DMS153 treated with DMSO at 0.1 percent for 48 hours (cell line): ENCODE data around the gene MVK.
A peak's percentile ranks its signal among the peaks of the same experiment; 100 is the strongest.

Source experiments
- DNase-seq: peaks from one replicate; lab custom pipeline; 2025; ENCODE audit not compliant: unreplicated experiment; lab: John Stamatoyannopoulos, UW

The MVK gene

DNA sequence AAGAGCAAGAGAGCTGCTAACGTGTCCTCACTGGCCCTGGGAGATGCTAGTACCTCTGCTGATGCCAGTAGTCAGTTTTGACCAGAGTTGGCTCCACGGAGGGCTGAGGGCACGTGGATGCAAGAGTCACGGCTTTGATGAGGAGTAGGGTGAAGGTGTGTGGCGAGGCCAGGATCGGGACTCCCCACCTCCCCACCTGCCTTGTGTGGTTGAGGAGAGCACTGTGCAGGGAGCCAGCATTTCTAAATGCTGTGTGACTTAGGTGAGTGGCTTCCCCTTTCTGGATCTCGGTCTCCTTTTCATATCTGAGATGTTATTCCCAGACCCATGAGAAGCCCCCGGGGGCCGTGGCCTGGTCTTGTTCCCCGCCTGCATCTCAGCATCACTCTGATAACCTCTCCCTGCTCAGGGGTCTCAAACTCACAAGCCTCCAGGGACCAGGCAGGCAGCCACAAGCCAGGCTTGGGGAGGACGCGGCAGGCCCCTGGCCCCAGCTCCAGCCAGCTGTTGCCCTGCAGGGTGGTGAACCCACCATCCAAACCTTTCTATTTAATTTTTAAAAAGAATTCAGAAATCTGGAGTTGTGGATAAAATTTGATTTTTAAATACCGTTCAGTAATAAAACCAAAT lies 32.1 kb downstream of the MVK start:
- no peak for DNase-seq

DNA sequence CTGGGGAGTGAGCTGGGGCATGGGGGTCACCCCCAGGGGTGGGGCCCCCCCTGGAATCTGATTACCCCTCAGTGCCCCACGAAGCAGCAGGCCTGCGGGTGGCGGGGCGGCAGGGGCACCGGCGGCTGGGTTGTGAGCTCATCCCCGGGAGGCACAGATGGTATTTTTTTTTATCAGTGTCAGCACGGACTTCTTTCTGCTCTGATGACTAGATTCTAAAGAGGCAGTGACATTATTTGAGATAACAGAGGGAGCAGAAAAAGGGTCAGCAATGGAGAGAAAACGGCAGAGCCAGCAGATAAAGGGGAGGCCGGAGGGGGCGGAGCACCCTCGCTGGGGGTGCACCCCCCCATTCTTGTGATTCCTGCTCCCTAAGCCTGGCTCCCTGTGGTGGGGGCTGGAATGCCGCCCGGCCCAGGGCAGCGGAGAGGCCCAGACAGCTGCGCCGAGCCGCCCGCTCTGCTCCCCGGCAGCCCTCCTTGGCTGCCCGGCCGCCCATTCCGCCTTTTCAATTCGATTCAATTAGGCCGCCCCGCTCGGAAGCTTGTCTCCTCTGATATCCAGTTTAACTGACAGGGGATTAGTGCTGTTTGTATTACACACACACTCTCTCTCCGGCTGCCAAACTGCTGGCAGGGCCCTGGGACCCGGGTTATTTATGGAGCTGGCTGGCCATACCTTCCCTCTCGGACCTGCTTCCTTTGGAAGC lies 32.9 kb downstream of the MVK start:
- DNase-seq, result peak; percentile 11

DNA sequence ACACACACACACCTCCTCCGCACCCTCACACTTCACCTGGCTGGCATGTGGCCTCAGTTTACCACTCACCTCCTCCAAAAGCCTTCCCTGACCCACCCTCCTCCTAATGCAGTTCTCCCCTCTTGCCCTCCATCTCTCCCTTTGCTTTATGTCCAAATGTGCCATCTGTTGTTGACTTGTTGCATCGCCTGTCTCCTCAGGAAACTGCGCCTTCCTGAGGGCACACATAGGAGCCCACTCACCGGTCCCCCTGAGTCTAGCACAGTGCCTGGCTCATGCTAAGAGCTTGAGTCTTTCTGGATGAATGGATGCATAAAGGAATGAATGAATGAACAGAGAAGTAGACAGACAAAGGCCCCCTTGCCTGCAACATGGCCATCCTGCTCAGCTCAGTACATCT lies 34.0 kb downstream of the MVK start:
- DNase-seq, result no peak

DNA sequence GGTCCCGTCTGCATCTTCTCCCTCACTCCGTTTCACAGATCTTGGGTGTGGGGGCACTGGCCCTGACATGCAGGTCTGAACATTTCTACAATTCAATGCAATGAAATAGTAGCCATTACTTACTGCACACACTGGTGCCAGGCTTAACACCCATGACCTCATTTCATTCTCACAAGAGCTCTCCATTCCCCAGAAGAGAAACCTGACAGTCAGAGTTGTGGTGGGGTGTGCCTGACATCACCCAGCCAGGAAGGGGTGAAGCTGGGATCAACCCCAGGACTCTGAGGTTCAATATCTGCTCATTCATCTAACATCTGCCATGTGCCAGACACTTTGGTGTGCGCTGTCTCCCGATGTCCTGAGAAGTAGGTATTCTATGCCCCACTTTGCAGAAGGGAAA lies 34.7 kb downstream of the MVK start:
- DNase-seq, result no peak

DNA sequence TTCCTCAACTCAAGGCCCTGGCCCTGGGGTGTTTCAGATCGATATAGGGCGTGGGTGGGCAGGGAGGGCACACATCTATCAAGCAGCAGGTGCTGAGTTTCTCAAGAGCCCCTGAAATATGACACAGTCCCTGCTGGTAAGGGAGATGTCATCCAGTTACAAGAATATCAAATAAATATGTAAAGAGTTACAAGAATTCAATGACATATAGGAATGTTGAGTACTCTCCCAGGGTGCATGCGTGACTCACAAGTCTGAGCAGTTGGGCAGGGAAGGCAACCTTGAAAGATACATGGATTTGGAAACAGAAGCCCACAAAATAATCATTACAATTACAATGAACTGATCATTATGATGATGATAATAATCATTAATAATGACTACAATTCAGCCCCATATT lies 35.2 kb downstream of the MVK start:
- no peak for DNase-seq

DNA sequence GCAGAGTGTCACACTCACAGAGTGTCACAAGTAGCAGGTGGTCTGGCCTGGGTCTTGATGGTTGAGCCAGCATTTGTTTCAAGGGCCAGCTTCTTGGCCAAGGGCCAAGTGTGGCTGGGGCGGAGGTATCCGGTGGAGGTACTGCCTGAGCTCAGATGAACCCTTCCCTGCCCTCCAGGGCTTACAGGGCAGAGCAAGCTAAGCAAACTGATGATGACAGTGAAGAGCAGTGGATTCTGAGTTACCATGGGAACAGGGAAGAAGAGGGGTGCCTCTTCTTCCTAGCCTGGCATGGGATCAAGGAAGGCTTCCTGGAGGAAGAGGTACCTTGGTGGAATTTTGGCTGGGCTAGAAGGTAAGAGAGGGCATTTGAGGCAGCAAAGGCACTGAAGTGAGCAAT lies 35.7 kb downstream of the MVK start:
- DNase-seq, result no peak

DNA sequence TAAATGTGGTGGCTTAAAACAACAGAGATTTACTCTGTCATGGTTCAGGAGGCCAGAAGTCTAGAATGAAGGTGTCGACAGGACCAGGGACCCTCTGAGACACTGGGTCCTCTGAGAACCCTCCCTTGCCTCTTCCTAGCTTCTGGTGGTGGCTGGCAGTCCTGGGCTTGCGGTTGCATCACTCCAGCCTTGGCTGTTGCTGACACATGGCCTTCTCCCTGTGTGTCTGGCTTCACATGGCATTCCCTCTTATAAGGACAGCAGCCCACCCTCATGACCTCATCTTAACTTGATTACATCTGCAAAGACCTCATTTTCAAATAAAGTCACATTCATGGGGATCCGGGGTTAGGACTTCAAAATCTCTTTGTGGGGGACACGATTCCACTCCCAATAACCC lies 36.9 kb downstream of the MVK start:
- DNase-seq, result no peak

DNA sequence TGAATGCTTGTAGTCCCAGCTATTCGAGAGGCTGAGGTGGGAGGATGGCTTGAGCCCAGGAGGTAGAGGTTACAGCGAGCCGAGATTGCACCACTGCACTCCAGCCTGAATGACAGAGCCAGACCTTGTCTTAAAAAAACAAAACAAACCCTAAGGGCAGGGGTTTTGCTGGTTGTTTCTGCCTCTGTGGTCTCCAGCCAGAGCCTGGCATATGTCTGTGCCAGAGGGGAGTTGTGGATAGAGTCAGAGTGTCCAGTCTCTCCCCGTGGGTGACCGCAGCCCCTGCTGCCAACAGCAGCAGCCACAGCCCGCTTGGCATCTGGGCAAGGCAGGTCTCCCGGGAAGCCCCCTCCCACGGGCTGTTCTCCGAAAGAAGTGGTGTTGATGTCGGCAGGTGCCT lies 37.6 kb downstream of the MVK start:
- no peak for DNase-seq

DNA sequence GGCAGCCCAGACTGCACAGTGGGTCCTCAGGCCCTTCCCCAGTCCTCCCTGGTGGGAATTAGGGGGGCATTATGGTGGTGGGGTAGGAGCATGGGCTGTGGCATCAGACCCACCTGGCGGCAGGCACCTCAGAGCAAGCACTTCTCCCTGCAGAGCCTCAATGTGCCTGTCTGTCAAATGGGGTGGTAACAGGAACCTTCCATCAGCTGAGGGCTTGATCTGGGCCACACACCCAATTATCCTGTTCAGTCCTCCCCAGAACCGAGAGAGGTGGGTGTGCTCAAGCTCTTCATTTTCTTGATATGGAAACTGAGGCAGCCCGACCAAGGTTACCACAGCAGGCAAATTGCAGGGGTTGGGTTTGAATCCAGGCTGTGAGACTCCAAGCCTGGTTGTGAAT lies 38.4 kb downstream of the MVK start:
- no peak for DNase-seq

DNA sequence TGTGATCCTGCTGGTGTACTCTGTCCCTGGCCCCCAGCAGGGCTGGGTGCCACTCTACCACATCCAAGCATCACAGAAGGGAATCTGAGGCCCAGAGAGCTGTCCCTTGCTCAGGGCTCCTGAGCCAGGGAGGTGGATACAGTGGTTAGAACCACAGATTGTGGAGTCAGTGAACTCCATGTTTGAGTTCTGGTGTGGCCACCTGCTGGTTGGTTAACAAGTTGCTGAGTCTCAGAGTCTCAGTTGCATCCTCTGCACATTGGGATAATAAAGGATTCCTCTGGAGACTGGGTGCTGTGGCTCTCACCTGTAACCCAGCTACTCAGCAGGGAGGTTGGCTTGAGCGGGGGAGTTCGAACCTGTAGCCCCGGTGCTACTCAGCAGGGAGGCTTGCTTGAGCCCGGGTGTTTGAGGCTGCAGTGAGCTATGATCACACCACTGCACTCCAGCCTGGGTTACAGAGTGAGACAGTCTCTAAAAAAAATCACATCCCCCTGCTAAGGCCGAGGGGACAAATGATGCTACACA lies 39.4 kb downstream of the MVK start:
- DNase-seq, result no peak

DNA sequence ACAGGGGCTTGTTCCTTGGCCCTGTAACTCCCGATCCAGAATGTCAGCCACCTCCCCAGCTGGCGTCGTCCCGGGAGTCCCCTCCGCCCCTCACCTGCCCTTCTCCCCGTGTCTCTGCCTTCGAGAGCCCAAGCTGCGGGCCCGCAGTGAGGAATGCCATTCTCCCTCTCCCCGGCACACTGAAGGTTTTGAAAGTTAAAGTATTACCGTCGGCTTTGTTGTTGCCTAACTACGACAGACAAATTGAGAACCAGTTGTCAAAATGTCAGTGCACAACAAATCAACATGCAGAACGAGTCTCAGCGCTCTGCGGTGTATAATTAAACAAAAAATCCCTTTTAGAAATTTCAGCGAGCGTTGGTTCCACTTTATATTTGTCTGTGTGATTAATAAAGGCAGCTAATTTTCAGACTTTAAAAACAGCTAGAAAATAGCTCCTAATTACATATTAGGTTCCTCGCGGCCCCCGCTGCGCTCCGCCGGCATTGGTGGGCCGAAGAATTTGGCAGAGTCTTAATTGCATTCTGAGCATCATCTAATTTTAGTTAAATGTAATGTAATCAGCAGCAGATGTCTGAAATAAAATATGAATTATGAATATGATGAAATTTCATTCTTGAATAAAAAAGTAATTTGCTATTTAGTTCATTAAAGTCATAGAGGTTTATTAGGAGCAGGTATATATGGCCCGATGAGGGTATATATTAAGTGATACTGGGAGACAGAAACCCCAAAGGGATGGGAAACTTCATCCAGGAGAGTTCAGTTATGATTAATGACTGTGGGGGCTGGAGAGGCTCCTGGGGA lies 40.3 kb downstream of the MVK start:
- DNase-seq, result no peak

DNA sequence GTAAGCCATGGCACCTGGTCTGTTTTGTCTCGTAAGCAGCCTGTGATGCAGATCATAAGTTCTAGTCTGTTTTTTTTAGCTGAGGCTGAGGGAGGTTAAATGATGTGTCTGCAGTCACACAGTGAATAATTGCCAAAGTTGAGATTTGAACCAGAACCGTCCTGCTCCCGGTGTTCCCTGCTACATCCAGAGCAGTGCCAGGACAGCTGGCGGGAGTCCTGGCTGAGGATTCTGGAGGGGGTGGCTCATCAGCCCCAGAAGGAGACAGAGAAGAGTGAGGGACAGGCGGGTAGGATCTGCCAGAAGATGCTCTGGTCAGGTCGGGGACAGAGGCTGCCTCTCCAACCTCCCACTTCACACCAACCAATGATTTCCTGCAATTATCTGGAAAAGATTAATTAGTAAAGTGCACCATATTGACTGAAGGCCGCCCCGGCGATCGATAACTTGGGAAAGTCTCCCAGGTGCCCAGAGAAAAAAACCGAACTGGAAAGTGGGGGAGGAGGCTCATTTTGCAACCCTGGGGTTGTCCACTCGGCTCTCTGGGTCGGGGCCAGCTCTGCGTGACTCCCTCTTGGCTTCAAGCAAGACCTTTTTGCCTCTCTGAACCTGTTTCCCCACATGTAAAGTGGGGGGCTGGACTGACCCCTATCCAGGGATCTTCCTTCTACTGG lies 42.1 kb downstream of the MVK start:
- no peak for DNase-seq

DNA sequence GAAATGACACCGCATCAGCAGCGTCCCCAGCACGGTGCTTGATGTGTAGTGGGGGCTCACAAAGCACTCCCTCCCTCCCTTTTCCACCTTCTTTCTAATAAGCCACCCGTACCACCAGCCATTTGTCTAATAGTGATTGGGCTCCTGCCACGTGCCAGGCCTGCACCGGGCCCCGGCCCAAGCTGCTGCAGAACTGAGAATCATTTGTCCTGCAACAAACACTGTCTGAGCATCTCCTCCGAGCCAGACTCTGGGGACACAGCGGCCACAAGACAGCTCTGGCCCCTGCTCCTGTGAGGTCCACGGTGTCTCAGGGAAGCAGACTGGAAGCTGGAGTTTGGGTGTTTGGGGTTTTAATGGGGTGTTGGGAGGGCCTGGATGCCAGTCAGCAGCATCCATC lies 43.9 kb downstream of the MVK start:
- DNase-seq, result no peak

DNA sequence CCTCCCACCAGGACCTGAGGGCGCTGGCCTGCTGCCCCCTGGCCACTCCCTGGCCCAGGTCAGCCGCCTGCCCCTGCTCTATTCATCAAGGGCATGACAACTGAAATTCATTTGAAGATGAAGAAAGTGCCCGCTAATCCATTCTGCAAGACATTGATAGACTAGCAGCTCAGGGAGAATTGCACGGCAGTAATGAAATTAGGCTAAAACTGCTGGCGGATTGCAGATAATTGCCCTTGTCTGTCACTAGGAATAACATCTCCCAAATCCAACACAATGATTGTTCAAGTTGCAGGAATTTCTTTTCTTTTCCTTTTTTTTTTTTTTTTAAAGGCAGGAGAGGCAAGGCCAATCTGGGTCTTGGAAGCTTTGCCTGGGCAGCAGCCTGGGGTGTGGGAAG lies 44.5 kb downstream of the MVK start:
- DNase-seq, result no peak

DNA sequence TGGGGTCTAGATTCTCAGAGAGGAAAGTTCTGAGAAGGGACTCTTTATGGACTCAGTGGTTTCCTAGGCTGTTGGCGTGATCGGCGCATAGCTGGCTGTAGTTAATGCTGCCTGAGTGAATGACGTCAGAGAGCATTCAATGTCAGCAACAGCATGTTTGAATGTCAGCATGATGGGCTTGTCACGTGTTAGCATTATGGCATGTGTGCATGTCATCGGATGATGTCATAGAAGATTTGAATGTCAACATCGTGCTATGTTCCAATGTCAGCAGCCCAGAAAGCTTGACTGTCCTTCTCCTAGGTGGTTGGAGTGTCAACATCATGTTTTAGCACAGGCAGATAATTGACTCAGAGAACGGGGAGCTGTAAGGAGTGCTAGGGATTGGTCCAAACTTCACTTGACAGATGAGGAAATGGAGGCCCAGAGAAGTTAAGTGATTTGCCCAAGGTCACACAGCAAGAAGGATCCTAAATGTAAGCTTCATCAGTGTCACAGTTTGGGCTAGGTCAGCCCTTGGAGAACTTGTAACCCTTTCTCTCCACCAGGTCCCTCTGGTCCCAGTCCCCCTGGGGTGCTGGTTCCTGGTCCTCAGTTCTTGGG lies 45.5 kb downstream of the MVK start:
- DNase-seq, result no peak

DNA sequence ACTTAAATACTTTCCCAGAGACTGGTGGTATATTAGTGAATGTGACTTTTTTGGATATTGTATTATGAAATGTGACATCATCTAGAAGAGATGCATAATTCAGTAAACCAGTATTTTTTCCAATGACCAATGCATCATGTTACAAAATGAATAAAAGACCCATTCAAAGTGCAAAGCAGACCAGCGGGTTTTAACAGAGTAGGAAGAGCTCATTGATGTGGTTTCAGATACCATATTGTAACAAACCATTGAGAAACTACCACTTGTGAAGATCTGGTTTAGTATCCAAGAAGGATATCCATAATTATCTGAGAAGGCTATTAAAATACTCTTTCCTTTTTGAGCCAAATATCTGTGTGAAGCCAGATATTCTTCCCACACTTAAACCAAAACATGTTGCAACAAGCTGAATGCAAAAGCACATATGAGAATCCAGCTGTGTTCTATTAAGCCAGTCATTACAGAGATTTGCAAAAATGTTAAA lies 47.7 kb downstream of the MVK start:
- DNase-seq, result no peak

DNA sequence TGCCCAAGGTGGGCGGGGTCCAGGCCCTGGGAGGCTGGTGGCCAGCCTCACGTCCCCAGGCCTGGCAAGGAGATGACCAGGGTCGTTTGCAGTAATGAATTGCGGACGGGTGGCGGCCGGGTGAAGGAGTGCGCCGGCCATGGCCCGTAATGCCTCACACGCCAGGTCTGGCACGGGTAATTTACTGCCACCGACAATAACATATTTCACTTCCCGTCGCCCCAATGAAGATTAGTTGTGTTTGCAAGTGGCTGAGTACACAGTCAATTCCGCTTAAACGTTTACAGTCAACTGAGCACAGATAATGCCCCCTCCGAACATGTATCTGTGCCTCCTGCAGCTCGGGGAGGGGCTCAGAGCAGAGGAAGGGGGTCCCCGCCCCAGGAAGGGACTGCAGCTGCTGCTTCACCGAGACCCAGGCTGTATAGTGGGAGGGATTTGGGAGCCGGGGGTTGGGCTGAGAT lies 48.3 kb downstream of the MVK start:
- DNase-seq, result peak; percentile 66

DNA sequence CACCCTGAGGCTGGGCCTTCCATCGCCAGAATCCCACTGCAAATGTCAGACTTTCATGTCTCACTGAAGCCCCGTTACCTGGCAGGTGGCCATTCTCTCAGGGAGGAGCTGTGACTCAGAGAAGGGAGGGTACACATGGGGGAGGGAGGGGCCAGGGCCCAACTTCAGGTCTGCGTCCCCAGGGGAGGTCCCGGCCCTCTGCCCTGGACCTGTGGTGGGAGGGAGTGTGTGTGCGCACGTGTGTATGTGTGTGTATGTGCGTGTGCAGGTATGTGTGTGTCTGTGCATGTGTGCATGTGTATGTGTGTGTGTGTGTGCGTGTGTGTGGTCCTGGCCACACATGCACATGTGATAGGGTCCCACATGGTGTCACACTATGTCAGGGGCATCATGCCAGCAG lies 50.9 kb downstream of the MVK start:
- DNase-seq, result no peak

DNA sequence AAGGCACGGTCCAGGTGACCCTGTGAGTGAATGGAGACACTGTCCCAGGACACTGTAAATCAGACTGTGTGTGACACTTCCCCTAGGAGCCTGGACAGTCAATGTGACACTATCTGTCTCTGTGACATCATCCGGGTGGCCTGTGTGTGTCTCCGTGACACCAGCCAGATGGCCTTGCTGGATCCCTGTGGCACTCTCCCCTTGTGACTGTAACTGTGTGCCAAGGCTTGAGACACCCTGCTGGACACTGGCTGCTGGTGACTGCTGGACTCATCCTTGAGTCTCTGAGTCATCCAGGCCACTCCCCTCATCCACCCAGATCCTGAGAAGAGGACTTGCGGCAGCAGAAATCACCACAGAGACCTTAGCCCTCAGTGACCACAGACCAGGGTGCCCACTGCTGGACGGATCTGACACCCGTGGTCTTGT lies 51.6 kb downstream of the MVK start:
- DNase-seq, result no peak

DNA sequence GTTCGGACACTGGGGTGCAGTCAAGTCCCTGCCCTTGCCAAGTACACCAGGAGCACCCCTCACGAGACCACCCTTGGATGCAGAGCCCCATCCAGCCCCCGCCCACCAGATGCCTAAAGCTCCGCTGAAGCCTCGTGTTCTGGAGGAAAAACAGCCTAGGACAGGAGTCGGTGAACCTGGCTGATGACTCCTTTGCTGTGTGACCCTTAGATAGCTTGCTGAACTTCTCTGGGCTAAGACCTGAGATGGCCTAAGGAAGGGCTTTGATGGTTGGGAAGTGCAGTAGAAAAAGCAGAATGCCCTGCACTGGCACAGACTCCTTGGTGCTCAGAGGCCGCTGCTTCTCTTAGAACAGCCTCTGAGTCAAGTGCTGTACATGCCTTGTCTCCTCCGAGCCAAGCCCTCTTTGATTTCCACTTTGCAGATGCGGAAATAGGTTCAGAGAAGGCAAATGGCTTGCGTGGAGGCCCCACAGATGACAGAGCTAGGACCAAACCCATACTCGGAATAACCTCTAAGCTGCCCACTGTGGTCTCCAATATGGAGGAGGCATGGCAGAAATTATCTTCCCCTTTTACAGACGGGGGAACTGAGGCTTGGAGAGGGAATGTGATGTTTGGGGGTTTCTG lies 52.3 kb downstream of the MVK start:
- DNase-seq, result no peak
